DMS79 (cell line): ENCODE results near the gene USP46.

Source experiments
- DNase-seq: peaks from one replicate; lab custom pipeline; 2025; lab: John Stamatoyannopoulos, UW

The USP46 gene

DNA sequence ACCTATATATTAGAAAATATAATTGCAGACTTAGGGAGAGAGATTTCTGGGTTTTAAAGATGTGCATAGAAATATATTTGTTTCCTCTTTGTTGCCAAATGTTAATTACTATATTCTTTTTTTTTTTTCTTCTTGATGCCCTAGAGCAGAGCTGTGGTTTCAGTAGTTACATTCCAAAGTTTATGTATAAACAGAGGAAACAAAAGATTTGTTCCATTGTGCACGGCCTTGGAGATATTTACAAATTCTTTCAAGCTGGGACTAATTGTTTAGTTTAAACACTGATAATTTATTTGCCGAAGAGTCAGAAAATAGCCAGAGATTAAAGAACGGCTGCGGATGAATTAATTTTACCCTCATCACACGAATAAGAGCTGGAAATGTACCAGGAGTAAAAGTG, 85.1 kb downstream of the USP46 start:
- no peak for DNase-seq

- no peak for DNase-seq
Observed at GRCh38 chr4:52573551-52573950, 85.5 kb downstream of the USP46 start.

DNA sequence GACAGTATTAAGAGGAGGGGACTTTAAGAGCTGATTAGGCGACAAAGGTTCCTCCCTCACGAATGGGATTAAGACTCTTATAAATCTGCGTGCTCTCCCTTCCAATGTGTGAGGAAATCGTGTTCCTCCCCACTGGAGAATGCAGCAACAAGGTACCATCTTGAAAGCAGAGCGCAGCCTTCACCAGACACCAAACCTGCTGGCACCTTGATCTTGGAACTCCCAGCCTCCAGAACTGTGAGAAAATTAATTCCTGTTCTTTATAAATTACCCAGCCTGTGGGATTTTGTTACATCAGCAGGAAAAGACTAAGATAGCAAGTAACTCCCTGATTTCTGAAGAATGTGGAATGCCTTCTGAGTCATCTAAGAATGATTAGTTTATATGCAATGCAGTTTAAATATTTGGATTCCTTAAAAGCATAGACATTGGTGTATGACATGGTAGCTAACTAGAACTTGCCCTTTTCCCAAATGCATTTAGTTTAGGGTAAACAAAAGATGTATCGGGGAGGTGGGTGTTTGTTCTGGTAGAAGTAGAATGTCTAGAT, 86.1 kb downstream of the USP46 start:
- DNase-seq: no peak

DNA sequence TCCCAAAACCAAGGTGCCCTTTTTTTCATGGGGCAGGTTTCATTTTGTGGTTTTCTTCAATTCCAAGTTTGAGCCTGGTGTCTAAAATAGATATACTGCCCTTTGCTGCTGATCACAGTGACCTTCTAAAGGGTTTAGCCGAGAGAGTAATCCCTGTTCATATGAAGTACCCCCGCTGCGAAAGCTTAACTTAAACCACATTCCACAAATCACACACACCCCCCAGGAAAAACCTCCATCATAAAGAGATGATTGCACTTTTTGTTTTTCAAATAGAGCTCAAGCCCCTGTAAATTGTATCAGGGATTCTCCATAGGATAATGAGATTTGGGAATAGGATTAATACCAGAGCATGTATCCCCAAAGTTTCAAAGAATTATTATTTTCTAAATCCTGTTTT, 90.8 kb downstream of the USP46 start:
- no peak for DNase-seq

- DNase-seq: no peak
Observed at GRCh38 chr4:52566136-52567031, 92.7 kb downstream of the USP46 start.

GRCh38 chr4:52560844-52561280, 98.2 kb downstream of the USP46 start:
- no peak for DNase-seq

GRCh38 chr4:52555356-52555716, 103.8 kb downstream of the USP46 start:
- DNase-seq: no peak

GRCh38 chr4:52554612-52555355, 104.3 kb downstream of the USP46 start:
- DNase-seq: no peak

- DNase-seq: no peak
Observed at GRCh38 chr4:52552778-52553177, 106.3 kb downstream of the USP46 start.

DNA sequence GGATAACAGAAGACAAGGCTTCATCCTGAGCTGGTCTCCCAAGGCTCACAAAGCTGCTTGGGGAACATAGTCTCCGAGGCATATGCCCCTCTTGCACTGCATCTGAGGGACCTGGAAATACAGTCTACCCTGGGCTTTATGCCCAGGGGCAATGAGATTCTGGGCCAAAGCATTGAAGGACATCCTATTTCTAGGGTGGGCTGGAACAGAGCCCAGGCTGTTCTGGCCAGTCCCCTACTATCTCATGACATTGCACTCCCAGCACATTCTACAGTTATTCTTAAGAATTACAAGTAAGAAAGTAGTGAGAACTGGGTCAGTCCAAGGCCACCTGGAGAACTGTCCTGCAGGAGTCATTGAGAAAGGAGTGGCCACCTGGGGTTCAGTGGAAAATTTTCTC, 107.6 kb downstream of the USP46 start:
- no peak for DNase-seq

DNA sequence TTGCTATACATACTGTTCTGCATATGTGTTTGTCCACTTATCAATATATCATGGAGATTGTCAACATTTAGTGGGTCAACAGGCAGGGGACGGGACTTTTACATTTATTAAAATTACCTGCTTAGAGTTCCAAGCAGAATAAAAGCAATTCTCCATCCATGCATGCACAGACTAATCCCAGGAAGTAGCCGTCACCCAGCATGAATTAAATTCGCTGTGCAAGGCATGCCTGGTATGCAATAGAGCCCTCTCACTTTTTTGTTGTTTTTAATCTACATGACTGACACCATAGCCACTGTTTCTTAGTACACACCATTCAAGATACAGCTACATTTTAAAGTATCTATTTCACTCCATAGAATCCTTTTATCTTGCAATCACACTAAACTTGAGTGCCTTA, 108.9 kb downstream of the USP46 start:
- no peak for DNase-seq

- no peak for DNase-seq
Observed at GRCh38 chr4:52548818-52549570, 110.1 kb downstream of the USP46 start.

DNA sequence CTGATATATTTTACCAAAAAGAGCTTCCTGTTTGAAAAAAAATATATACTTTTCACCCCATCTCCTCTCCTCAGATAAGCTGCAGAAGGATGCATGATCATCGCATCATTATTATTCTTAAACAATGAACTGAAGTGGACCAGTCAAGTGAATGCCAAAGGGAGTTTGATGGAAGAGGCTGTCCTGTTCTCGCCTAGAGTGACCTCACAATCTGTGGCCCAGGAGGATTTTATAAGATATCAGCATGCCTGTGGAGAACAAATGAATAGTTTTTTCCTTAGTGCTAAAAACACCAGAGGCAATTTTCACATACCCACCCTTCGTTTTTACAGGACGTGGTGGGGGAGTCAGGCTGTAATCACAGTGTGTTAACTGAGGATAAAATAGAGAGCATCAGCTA, 112.7 kb downstream of the USP46 start:
- DNase-seq: no peak

DNA sequence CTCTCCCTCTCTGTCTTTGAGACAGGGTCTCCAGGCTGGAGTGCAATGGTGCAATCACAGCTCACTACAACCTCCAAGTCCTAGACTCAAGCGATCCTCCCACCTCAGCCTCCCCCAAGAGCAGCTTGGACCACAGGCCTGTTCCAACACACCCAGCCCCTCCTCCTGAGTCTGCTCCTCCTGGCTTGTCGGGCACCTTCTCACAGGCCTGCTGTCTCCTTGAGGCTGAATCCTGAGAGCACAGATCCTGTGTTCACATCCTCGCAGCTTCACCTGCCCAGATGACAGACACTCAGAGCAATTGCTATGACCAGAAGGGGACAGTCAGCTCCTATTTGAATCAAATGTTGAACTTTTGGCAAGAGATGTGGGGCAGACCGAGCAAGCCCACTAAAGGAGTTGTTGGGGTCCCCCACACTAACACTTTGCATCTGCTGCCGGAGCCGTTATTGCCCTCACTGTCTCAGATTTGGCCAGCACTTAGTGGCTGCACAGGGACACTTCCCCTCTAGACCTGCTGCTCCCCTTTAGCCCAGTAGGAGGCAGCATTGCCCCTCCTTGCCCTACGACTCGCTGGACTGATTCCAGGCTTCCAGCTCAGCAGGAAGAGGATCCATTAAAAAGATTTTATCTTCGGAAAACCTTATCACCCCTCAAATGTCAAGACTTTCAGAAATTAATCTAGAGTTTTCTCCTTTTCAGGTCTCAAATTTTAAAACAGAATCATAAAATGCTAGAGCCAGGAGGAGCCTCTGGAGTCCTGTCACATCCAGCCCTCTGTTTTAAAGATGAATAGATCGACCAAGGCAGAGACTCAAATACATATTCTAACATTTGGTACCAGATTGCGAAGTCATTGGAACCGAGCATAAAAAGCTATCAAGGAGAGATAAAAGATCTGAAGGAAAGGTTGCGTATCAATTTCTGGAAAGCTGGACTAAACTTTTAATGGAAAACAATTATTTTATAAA, 113.7 kb downstream of the USP46 start:
- no peak for DNase-seq
